IMR-90 (cell line): Measurements from ENCODE around the gene C1QTNF9B. TPM values are rescaled to one million over a fixed set of nuclear protein-coding genes. Genes with fewer than 3 reads are reported as not detected.
A peak's percentile ranks its signal among the peaks of the same experiment; 100 is the strongest.

Source experiments
- ATAC-seq: fragments of 200-7000 bp; cut with Tn5 transposase; 2 replicates; pipeline ENCODE4 v1.9.1; 2020; ENCODE audit warnings: low read depth, mild to moderate bottlenecking, moderate library complexity
- BruUV-seq: library from RNA; stranded (reverse); fragments of 400-500 nt; replicated peaks from 2 replicates; lab custom pipeline; 2021; lab: Mats Ljungman, UMichigan
- CTCF ChIA-PET: fragments of 300-600 bp; formaldehyde crosslinking; extraction: SDS; loops from one replicate; lab custom pipeline; 2021; ENCODE audit warnings: antibody characterized with exemption; lab: Yijun Ruan, JAX
- POLR2A ChIA-PET: fragments of 300-600 bp; sonication (Branson Sonifier 250); formaldehyde crosslinking; loops from one replicate; lab custom pipeline; 2022; ENCODE audit warnings: antibody characterized with exemption; ENCODE audit not compliant: unreplicated experiment; lab: Charles Lee
- DNase-seq: peaks from one replicate; pipeline ENCODE4 v3.0.0; 2013
- H2AFZ ChIP-seq: replicated peaks from 2 replicates; pipeline ENCODE3; 2013; ENCODE audit warnings: low read length, mild to moderate bottlenecking; ENCODE audit not compliant: poor library complexity
- H2AK5ac ChIP-seq: 2 replicates; pipeline ENCODE4 v1.6.1; 2013; ENCODE audit warnings: low read depth, low read length, inconsistent platforms
- H2AK9ac ChIP-seq: replicated peaks from 2 replicates; pipeline ENCODE3; 2013; ENCODE audit warnings: mild to moderate bottlenecking, low read depth, low read length, moderate library complexity; ENCODE audit not compliant: poor library complexity
- H2BK120ac ChIP-seq: 2 replicates; pipeline ENCODE4 v1.6.1; 2013; ENCODE audit warnings: low read depth, low read length, inconsistent platforms
- H2BK15ac ChIP-seq: 3 replicates; pipeline ENCODE4 v1.6.1; 2013; ENCODE audit warnings: low read depth, low read length, inconsistent platforms
- H2BK20ac ChIP-seq: 2 replicates; pipeline ENCODE4 v1.6.1; 2013; ENCODE audit warnings: low read depth, mild to moderate bottlenecking, inconsistent platforms, low read length, moderate library complexity
- H2BK5ac ChIP-seq: 2 replicates; pipeline ENCODE4 v1.6.1; 2013; ENCODE audit warnings: mild to moderate bottlenecking, low read depth, low read length, inconsistent platforms; ENCODE audit not compliant: poor library complexity, severe bottlenecking
- H3K14ac ChIP-seq: replicated peaks from 2 replicates; pipeline ENCODE4 v1.6.1; 2013; ENCODE audit warnings: low read depth, low read length, inconsistent platforms
- H3K18ac ChIP-seq: 2 replicates; pipeline ENCODE4 v1.6.1; 2013; ENCODE audit warnings: low read depth, low read length, control low read depth
- H3K23ac ChIP-seq: 2 replicates; pipeline ENCODE4 v1.6.1; 2013; ENCODE audit warnings: low read depth, low read length, inconsistent platforms
- H3K27ac ChIP-seq: 2 replicates; pipeline ENCODE4 v1.5.1; 2013; ENCODE audit warnings: mild to moderate bottlenecking, control low read depth, low read length; ENCODE audit not compliant: insufficient read depth
- H3K27me3 ChIP-seq: 2 replicates; pipeline ENCODE4 v1.6.1; 2013; ENCODE audit warnings: low read length; ENCODE audit not compliant: control insufficient read depth, insufficient read depth
- H3K36me3 ChIP-seq: 2 replicates; pipeline ENCODE4 v1.6.1; 2013; ENCODE audit warnings: low read length, mixed read lengths; ENCODE audit not compliant: control insufficient read depth, insufficient read depth
- H3K4ac ChIP-seq: 2 replicates; pipeline ENCODE4 v1.6.1; 2013; ENCODE audit warnings: low read depth, low read length, inconsistent platforms
- H3K4me1 ChIP-seq: 2 replicates; pipeline ENCODE4 v1.6.1; 2013; ENCODE audit warnings: low read length, mixed read lengths; ENCODE audit not compliant: control insufficient read depth, insufficient read depth
- H3K4me2 ChIP-seq: 2 replicates; pipeline ENCODE4 v1.6.1; 2013; ENCODE audit warnings: low read depth, mild to moderate bottlenecking, control low read depth, low read length, moderate library complexity
- H3K4me3 ChIP-seq: 2 replicates; pipeline ENCODE4 v1.5.1; 2013; ENCODE audit warnings: low read depth, mild to moderate bottlenecking, control low read depth, low read length, moderate library complexity; ENCODE audit not compliant: insufficient read depth
- H3K56ac ChIP-seq: 2 replicates; pipeline ENCODE4 v1.6.1; 2013; ENCODE audit warnings: low read length, inconsistent platforms; ENCODE audit not compliant: insufficient read depth; ENCODE audit errors: extremely low read depth
- H3K79me1 ChIP-seq, 2 experiments: 2 replicates each; pipeline ENCODE4 v1.6.1; 2013; ENCODE audit warnings: low read length in 2 of 2, inconsistent platforms in 1 of 2, low read depth in 1 of 2
- H3K9ac ChIP-seq: 2 replicates; pipeline ENCODE4 v1.6.1; 2013; ENCODE audit warnings: low read depth, low read length, control low read depth
- H3K9me1 ChIP-seq: 2 replicates; pipeline ENCODE4 v1.6.1; 2013; ENCODE audit warnings: low read length, inconsistent platforms; ENCODE audit not compliant: insufficient read depth
- H3K9me3 ChIP-seq: 2 replicates; pipeline ENCODE4 v1.6.1; 2013; ENCODE audit warnings: low read length; ENCODE audit not compliant: control insufficient read depth, insufficient read depth
- H4K20me1 ChIP-seq: 2 replicates; pipeline ENCODE4 v1.6.1; 2013; ENCODE audit warnings: low read length, inconsistent platforms; ENCODE audit not compliant: insufficient read depth
- H4K5ac ChIP-seq: 2 replicates; pipeline ENCODE4 v1.6.1; 2013; ENCODE audit warnings: mild to moderate bottlenecking, low read depth, low read length, control low read depth
- H4K8ac ChIP-seq, 2 experiments: 2 replicates each; pipeline ENCODE4 v1.6.1; 2013; ENCODE audit warnings: low read depth in 2 of 2, low read length in 2 of 2, control low read depth in 1 of 2, inconsistent platforms in 1 of 2
- H4K91ac ChIP-seq: 2 replicates; pipeline ENCODE4 v1.6.1; 2013; ENCODE audit warnings: low read depth, low read length, inconsistent platforms; ENCODE audit not compliant: insufficient read depth
- ELK1 ChIP-seq: fragments of 150-350 bp; IDR thresholded peaks from 2 replicates; pipeline ENCODE4 v1.6.1; 2016; ENCODE audit warnings: low read depth, mild to moderate bottlenecking, low read length, moderate library complexity, borderline replicate concordance
- FOS ChIP-seq: fragments of 150-350 bp; IDR thresholded peaks from 2 replicates; pipeline ENCODE4 v1.6.1; 2016; ENCODE audit warnings: low read depth, low read length
- MAFK ChIP-seq: IDR thresholded peaks from 2 replicates; pipeline ENCODE4 v1.6.1; 2012; ENCODE audit warnings: low read depth, low read length, improper control_type of control experiment
- MAZ ChIP-seq: IDR thresholded peaks from 2 replicates; pipeline ENCODE4 v1.6.1; 2012; ENCODE audit warnings: low read depth, mild to moderate bottlenecking, low read length, improper control_type of control experiment, moderate library complexity, borderline replicate concordance
- MXI1 ChIP-seq: IDR thresholded peaks from 2 replicates; pipeline ENCODE4 v1.6.1; 2012; ENCODE audit warnings: low read depth, mild to moderate bottlenecking, low read length, moderate library complexity, borderline replicate concordance
- NFE2L2 ChIP-seq: fragments of 150-350 bp; IDR thresholded peaks from 2 replicates; pipeline ENCODE4 v1.6.1; 2016; ENCODE audit warnings: low read depth, mild to moderate bottlenecking, low read length
- POLR2A ChIP-seq: IDR thresholded peaks from 2 replicates; pipeline ENCODE4 v1.6.1; 2012; ENCODE audit warnings: mild to moderate bottlenecking, low read depth, low read length
- RAD21 ChIP-seq: IDR thresholded peaks from 2 replicates; pipeline ENCODE4 v1.6.1; 2012; ENCODE audit warnings: low read length, improper control_type of control experiment
- RFX5 ChIP-seq: IDR thresholded peaks from 2 replicates; pipeline ENCODE4 v1.8.0; 2012; ENCODE audit warnings: low read depth, mild to moderate bottlenecking, low read length, moderate library complexity
- SMC3 ChIP-seq: fragments of 150-350 bp; IDR thresholded peaks from 2 replicates; pipeline ENCODE4 v1.6.1; 2016; ENCODE audit warnings: low read depth, mild to moderate bottlenecking, antibody characterized with exemption, low read length, moderate library complexity
- USF2 ChIP-seq: fragments of 150-350 bp; IDR thresholded peaks from 2 replicates; pipeline ENCODE4 v1.6.1; 2017; ENCODE audit warnings: mild to moderate bottlenecking, antibody characterized with exemption, low read length, low read depth
- WGBS, 2 experiments: methylation state at CpG; one replicate each; pipeline versions ENCODE4 v1.1.5 to v1.1.7; 2013; ENCODE audit warnings: missing lambda C conversion rate in 2 of 2; ENCODE audit not compliant: insufficient read length in 1 of 2; ENCODE audit errors: extremely low coverage in 2 of 2; 5-methylcytosine and 5-hydroxymethylcytosine counted together
- dilution Hi-C: fragments of 300-500 bp; cut with HindIII; formaldehyde crosslinking; loops from one replicate; pipeline ENCODE4 v1.14.3; 2018; ENCODE audit warnings: low sequenced_read_pairs; ENCODE audit not compliant: unreplicated experiment
- in situ Hi-C: fragments of 300-500 bp; cut with MboI; formaldehyde crosslinking; loops from 3 replicates; pipeline ENCODE4 v1.14.3; 2019; ENCODE audit warnings: low sequenced_read_pairs, inconsistent platforms, mixed read lengths
- intact Hi-C: fragments of 100-400 bp; cut with micrococcal nuclease; formaldehyde crosslinking; loops from 2 replicates; pipeline ENCODE4 v1.10.0; 2022
- polyA plus RNA-seq, 3 experiments: library from polyadenylated mRNA; depleted of rRNA; stranded (reverse); fragments of >200 nt; gene quantifications; 2 replicates each; pipeline ENCODE4 v1.2.3, GENCODE V29; 2012; ENCODE audit warnings: low replicate concordance in 1 of 3
- total RNA-seq: library from RNA; depleted of rRNA; stranded (reverse); fragments of >200 nt; gene quantifications from 2 replicates; pipeline ENCODE4 v1.2.3, GENCODE V29; 2012

C1QTNF9B gene
- total and polyA plus RNA-seq, 2 of the 4 experiments (the other 2 are of a cell fraction): 0.72 to 1.1 TPM

- H4K20me1 ChIP-seq: no peaks in the 10 kb centered on the region
- no peak overlapping the region for H3K27ac ChIP-seq
- WGBS, 2 experiments: no CpG with 5 or more reads among the region's 2 CpGs
- H3K27me3 ChIP-seq: no peaks in the 10 kb centered on the region
- H3K9me1 ChIP-seq: peaks cover 8% of the 10 kb centered on the region
- in situ Hi-C loops (no loop called here), intact Hi-C loops (no loop called here), dilution Hi-C loops (no loop called here)
- no peak overlapping the region for H3K56ac ChIP-seq
- H2BK5ac ChIP-seq: no peak overlapping the region
- POLR2A ChIA-PET: no interaction called here
- no peak for TF ChIP-seq MAZ
- TF ChIP-seq USF2: no peak
- no peak for TF ChIP-seq RAD21
- TF ChIP-seq SMC3: no peak
- TF ChIP-seq MXI1: no peak
- no peak for TF ChIP-seq POLR2A
- TF ChIP-seq NFE2L2: no peak
- no peak for TF ChIP-seq ELK1
- no peak for TF ChIP-seq FOS
- TF ChIP-seq RFX5: no peak
- no peak for TF ChIP-seq MAFK
- H3K14ac ChIP-seq: no peak overlapping the region; the same call in 1 of the 2 replicates
- no peak overlapping the region for H3K4ac ChIP-seq
- H3K79me1 ChIP-seq: no peaks in the 10 kb centered on the region
- H3K18ac ChIP-seq: no peak overlapping the region
- no peaks in the 10 kb centered on the region for H3K36me3 ChIP-seq
- 0 out of 2 replicates have a peak overlapping the region, but pooled peaks have one; percentile 49 for H2BK20ac ChIP-seq
- no peak overlapping the region for H2AFZ ChIP-seq
- no peak overlapping the region for H2AK5ac ChIP-seq
- ATAC-seq (no peak), DNase-seq (no peak)
- H2BK15ac ChIP-seq: no peak overlapping the region
- H3K23ac ChIP-seq: no peak overlapping the region; the same call in 1 of the 2 replicates
- H3K4me1 ChIP-seq: peaks cover 8% of the 10 kb centered on the region
- CTCF ChIA-PET: interaction anchor here (0.5 to 0.7 kb wide), 2 partner anchors 10 to 198 kb away, joined by 3 to 4 read pairs; no protein-coding TSS in a partner anchor
- no TSS peak for BruUV-seq
- H3K9ac ChIP-seq: no peak overlapping the region
- H4K5ac ChIP-seq: no peak overlapping the region
- no peak overlapping the region for H4K91ac ChIP-seq
- no peak overlapping the region for H2AK9ac ChIP-seq
- H3K4me3 ChIP-seq: no peak overlapping the region
- no peak overlapping the region for H2BK120ac ChIP-seq
- H3K9me3 ChIP-seq: no peaks in the 10 kb centered on the region
- no peak overlapping the region for H3K4me2 ChIP-seq
- H4K8ac ChIP-seq: 0 out of 4 replicates have a peak overlapping the region, but pooled peaks of 1 of the 2 experiments have one; percentile 4
Observed at GRCh38 chr13:23905766-23906165, 8.5 kb upstream of the C1QTNF9B start.
